ENCODE measurements around the gene KIDINS220. TPM values are rescaled to one million over a fixed set of nuclear protein-coding genes. Genes with fewer than 3 reads are reported as not detected.

The KIDINS220 gene
- total RNA-seq, 1 donor, result 89.7 TPM

- TF ChIP-seq, protein P1, sequence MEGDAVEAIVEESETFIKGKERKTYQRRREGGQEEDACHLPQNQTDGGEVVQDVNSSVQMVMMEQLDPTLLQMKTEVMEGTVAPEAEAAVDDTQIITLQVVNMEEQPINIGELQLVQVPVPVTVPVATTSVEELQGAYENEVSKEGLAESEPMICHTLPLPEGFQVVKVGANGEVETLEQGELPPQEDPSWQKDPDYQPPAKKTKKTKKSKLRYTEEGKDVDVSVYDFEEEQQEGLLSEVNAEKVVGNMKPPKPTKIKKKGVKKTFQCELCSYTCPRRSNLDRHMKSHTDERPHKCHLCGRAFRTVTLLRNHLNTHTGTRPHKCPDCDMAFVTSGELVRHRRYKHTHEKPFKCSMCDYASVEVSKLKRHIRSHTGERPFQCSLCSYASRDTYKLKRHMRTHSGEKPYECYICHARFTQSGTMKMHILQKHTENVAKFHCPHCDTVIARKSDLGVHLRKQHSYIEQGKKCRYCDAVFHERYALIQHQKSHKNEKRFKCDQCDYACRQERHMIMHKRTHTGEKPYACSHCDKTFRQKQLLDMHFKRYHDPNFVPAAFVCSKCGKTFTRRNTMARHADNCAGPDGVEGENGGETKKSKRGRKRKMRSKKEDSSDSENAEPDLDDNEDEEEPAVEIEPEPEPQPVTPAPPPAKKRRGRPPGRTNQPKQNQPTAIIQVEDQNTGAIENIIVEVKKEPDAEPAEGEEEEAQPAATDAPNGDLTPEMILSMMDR (IDR thresholded peaks at IDR 0.05; ENCODE audit: insufficient read depth, low read length), result no peak
- peak overlapping the region; percentile 70 for H3K4me3 ChIP-seq (ENCODE audit: low read depth, low read length)
- DNase-seq (ENCODE audit: low read depth), result peak; percentile 92
These were observed 156.3 kb downstream of the KIDINS220 start for GRCh38 chr2:8680822-8681760.

DNA sequence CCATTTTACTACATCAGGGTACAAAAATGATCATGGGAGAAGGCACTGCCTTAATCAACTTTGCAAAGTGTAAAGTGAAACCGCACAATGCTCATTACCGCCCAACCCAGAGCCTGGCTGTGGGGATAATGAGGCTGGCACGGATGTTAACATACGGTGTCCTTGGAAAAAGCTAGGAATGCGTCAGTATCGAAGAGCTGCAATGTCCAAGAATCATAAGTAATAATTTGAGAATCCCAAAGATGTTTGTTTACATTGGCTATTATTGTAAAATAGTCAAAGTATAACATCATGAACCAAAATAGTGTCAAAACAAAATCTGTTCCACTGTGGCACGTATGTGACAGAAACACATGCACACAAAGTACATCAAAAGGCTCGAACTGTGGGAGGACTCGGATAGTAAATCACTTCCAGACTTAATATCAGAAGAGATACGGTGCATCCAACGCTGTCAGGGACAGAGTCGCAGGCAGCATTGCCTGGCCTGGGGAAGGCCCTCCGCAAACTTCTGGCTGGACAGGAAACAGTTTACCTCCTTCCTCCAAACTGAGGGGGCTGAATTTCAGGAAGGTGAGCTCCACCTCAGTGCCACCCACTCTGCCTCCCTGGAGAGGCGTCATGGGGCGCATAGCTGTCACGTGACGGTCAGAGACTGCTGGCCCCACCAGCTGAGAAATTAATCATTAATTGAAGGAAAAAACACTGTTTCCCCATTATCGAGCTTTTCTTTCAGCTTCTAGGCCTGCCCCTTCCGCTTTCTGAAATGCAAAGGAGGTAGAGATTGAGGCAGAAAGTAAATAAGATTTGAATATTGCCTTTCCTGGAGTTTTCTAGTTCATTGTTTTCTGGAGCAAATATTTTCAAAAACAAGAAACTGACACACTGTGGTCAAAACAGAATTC, 157.3 kb downstream of the KIDINS220 start:
- DNase-seq (ENCODE audit: low read depth), result peak; percentile 80
- TF ChIP-seq, protein P1 (IDR thresholded peaks at IDR 0.05; ENCODE audit: insufficient read depth, low read length), result no peak
- H3K4me3 ChIP-seq (ENCODE audit: low read depth, low read length), result peak overlapping the region; percentile 75

DNA sequence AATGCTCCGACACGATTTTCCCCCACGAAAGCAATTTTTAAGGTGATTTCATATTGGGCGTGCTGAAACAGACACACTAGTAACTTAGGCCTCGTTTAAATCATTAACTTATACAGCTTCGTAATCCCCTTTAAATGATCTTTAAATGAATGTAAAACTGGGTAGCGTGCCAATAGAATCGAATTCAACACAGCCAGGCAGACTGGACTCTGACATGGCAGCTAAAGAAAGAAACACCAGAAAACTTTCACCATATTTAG, 157.9 kb downstream of the KIDINS220 start:
- H3K4me3 ChIP-seq (ENCODE audit: low read depth, low read length), result peak overlapping the region; percentile 75
- TF ChIP-seq, protein P1 (IDR thresholded peaks at IDR 0.05; ENCODE audit: insufficient read depth, low read length), result no peak
- no peak for DNase-seq (ENCODE audit: low read depth)

Other genes with a start within 250 kb of the KIDINS220 start
- gene ID2, start 155.6 kb downstream of the KIDINS220 start, total RNA-seq (ENCODE audit: low replicate concordance), result 109 and 207 TPM in 2 replicates
- 18.1 and 37.1 TPM in 2 replicates for gene MBOAT2, start 166.1 kb upstream of the KIDINS220 start, total RNA-seq (ENCODE audit: low replicate concordance)

All from fibroblast of the aortic adventitia (primary cell).